ENCODE data around the gene SP140L.
"Not testable (repeated sequence)": the region's sequence is repeated elsewhere in the genome, so short reads cannot be mapped to it uniquely, and the experiment has no call there.

Gene SP140L

GRCh38 chr2:230439121-230439520 lies 112.1 kb downstream of the SP140L start:
- not testable (repeated sequence) for H3K27me3 ChIP-seq (ENCODE audit: insufficient read depth, low read length); H2AFZ ChIP-seq (ENCODE audit: low read length, unreplicated experiment)
- Histone ChIP-seq H3K36me3 (ENCODE audit: insufficient read depth, low read length) (peaks cover 33% of the 10 kb centered on the region), H3K79me2 (ENCODE audit: control insufficient read depth, insufficient read depth, low read length, unreplicated experiment) (peaks cover 91% of the 10 kb centered on the region), H3K4me1 (ENCODE audit: control insufficient read depth, insufficient read depth, low read length, unreplicated experiment) (peaks cover 56% of the 10 kb centered on the region), H3K4me3 (ENCODE audit: low read depth, low read length) (peak overlapping the region; percentile 48; the same call in 1 of the 2 replicates), H3K27ac (ENCODE audit: low read depth, low read length) (peak overlapping the region; percentile 64; the same call in 1 of the 2 replicates)

GRCh38 chr2:230439590-230439989 lies 112.6 kb downstream of the SP140L start:
- peaks cover 38% of the 10 kb centered on the region for H3K36me3 ChIP-seq (ENCODE audit: insufficient read depth, low read length)
- peak overlapping the region; percentile 64 for H3K27ac ChIP-seq (ENCODE audit: low read depth, low read length)
- no peaks in the 10 kb centered on the region for H3K27me3 ChIP-seq (ENCODE audit: insufficient read depth, low read length)
- H3K4me3 ChIP-seq (ENCODE audit: low read depth, low read length), result peak overlapping the region; percentile 48
- peaks cover 91% of the 10 kb centered on the region for H3K79me2 ChIP-seq (ENCODE audit: control insufficient read depth, insufficient read depth, low read length, unreplicated experiment)
- H3K4me1 ChIP-seq (ENCODE audit: control insufficient read depth, insufficient read depth, low read length, unreplicated experiment), result peaks cover 53% of the 10 kb centered on the region
- no peak overlapping the region for H2AFZ ChIP-seq (ENCODE audit: low read length, unreplicated experiment)

- no peaks in the 10 kb centered on the region for H3K27me3 ChIP-seq (ENCODE audit: insufficient read depth, low read length)
- H3K27ac ChIP-seq (ENCODE audit: low read depth, low read length), result peak overlapping the region; percentile 60
- H3K4me1 ChIP-seq (ENCODE audit: control insufficient read depth, insufficient read depth, low read length, unreplicated experiment), result peaks cover 47% of the 10 kb centered on the region
- H3K79me2 ChIP-seq (ENCODE audit: control insufficient read depth, insufficient read depth, low read length, unreplicated experiment), result peaks cover 91% of the 10 kb centered on the region
- peaks cover 37% of the 10 kb centered on the region for H3K36me3 ChIP-seq (ENCODE audit: insufficient read depth, low read length)
- H2AFZ ChIP-seq (ENCODE audit: low read length, unreplicated experiment), result no peak overlapping the region
- H3K4me3 ChIP-seq (ENCODE audit: low read depth, low read length), result no peak overlapping the region
Measured at GRCh38 chr2:230441227-230441897, 114.4 kb downstream of the SP140L start.

GRCh38 chr2:230443541-230443940 lies 116.5 kb downstream of the SP140L start:
- Histone ChIP-seq H3K79me2 (ENCODE audit: control insufficient read depth, insufficient read depth, low read length, unreplicated experiment) (peaks cover 85% of the 10 kb centered on the region), H3K4me1 (ENCODE audit: control insufficient read depth, insufficient read depth, low read length, unreplicated experiment) (peaks cover 47% of the 10 kb centered on the region), H2AFZ (ENCODE audit: low read length, unreplicated experiment) (no peak overlapping the region), H3K4me3 (ENCODE audit: low read depth, low read length) (no peak overlapping the region), H3K27ac (ENCODE audit: low read depth, low read length) (peak overlapping the region; percentile 60), H3K36me3 (ENCODE audit: insufficient read depth, low read length) (peaks cover 44% of the 10 kb centered on the region), H3K27me3 (ENCODE audit: insufficient read depth, low read length) (no peaks in the 10 kb centered on the region)

GRCh38 chr2:230444832-230445231 lies 117.8 kb downstream of the SP140L start:
- peaks cover 35% of the 10 kb centered on the region for H3K4me1 ChIP-seq (ENCODE audit: control insufficient read depth, insufficient read depth, low read length, unreplicated experiment)
- no peaks in the 10 kb centered on the region for H3K27me3 ChIP-seq (ENCODE audit: insufficient read depth, low read length)
- H3K36me3 ChIP-seq (ENCODE audit: insufficient read depth, low read length), result peaks cover 57% of the 10 kb centered on the region
- no peak overlapping the region for H2AFZ ChIP-seq (ENCODE audit: low read length, unreplicated experiment)
- H3K79me2 ChIP-seq (ENCODE audit: control insufficient read depth, insufficient read depth, low read length, unreplicated experiment), result peaks cover 77% of the 10 kb centered on the region
- no peak overlapping the region for H3K4me3 ChIP-seq (ENCODE audit: low read depth, low read length)
- no peak overlapping the region for H3K27ac ChIP-seq (ENCODE audit: low read depth, low read length)

GRCh38 chr2:230447036-230447435 lies 120.0 kb downstream of the SP140L start:
- H3K36me3 ChIP-seq (ENCODE audit: insufficient read depth, low read length), result peaks cover 76% of the 10 kb centered on the region
- H3K79me2 ChIP-seq (ENCODE audit: control insufficient read depth, insufficient read depth, low read length, unreplicated experiment), result peaks cover 67% of the 10 kb centered on the region
- H3K4me3 ChIP-seq (ENCODE audit: low read depth, low read length), result no peak overlapping the region
- peaks cover 21% of the 10 kb centered on the region for H3K4me1 ChIP-seq (ENCODE audit: control insufficient read depth, insufficient read depth, low read length, unreplicated experiment)
- no peak overlapping the region for H2AFZ ChIP-seq (ENCODE audit: low read length, unreplicated experiment)
- H3K27ac ChIP-seq (ENCODE audit: low read depth, low read length), result no peak overlapping the region
- no peaks in the 10 kb centered on the region for H3K27me3 ChIP-seq (ENCODE audit: insufficient read depth, low read length)

- H3K36me3 ChIP-seq (ENCODE audit: insufficient read depth, low read length), result peaks cover 80% of the 10 kb centered on the region
- no peak overlapping the region for H3K27ac ChIP-seq (ENCODE audit: low read depth, low read length)
- peaks cover 13% of the 10 kb centered on the region for H3K4me1 ChIP-seq (ENCODE audit: control insufficient read depth, insufficient read depth, low read length, unreplicated experiment)
- peaks cover 66% of the 10 kb centered on the region for H3K79me2 ChIP-seq (ENCODE audit: control insufficient read depth, insufficient read depth, low read length, unreplicated experiment)
- no peak overlapping the region for H2AFZ ChIP-seq (ENCODE audit: low read length, unreplicated experiment)
- H3K4me3 ChIP-seq (ENCODE audit: low read depth, low read length), result no peak overlapping the region
- H3K27me3 ChIP-seq (ENCODE audit: insufficient read depth, low read length), result no peaks in the 10 kb centered on the region
Measured at GRCh38 chr2:230447455-230448451, 120.8 kb downstream of the SP140L start.

GRCh38 chr2:230449901-230450467 lies 123.0 kb downstream of the SP140L start:
- Histone ChIP-seq H3K27ac (ENCODE audit: low read depth, low read length) (no peak overlapping the region), H3K36me3 (ENCODE audit: insufficient read depth, low read length) (peaks cover 87% of the 10 kb centered on the region), H3K27me3 (ENCODE audit: insufficient read depth, low read length) (no peaks in the 10 kb centered on the region), H2AFZ (ENCODE audit: low read length, unreplicated experiment) (no peak overlapping the region), H3K4me3 (ENCODE audit: low read depth, low read length) (no peak overlapping the region), H3K79me2 (ENCODE audit: control insufficient read depth, insufficient read depth, low read length, unreplicated experiment) (peaks cover 66% of the 10 kb centered on the region), H3K4me1 (ENCODE audit: control insufficient read depth, insufficient read depth, low read length, unreplicated experiment) (no peaks in the 10 kb centered on the region)

GRCh38 chr2:230453006-230453405 lies 126.0 kb downstream of the SP140L start:
- peaks cover 93% of the 10 kb centered on the region for H3K36me3 ChIP-seq (ENCODE audit: insufficient read depth, low read length)
- peaks cover 56% of the 10 kb centered on the region for H3K79me2 ChIP-seq (ENCODE audit: control insufficient read depth, insufficient read depth, low read length, unreplicated experiment)
- no peaks in the 10 kb centered on the region for H3K27me3 ChIP-seq (ENCODE audit: insufficient read depth, low read length)
- H2AFZ ChIP-seq (ENCODE audit: low read length, unreplicated experiment), result no peak overlapping the region
- no peaks in the 10 kb centered on the region for H3K4me1 ChIP-seq (ENCODE audit: control insufficient read depth, insufficient read depth, low read length, unreplicated experiment)
- no peak overlapping the region for H3K4me3 ChIP-seq (ENCODE audit: low read depth, low read length)
- H3K27ac ChIP-seq (ENCODE audit: low read depth, low read length), result no peak overlapping the region
